Endothelial cell of umbilical vein (primary cell): Measurements from ENCODE around the gene S100A4. TPM values are rescaled to one million over a fixed set of nuclear protein-coding genes. Genes with fewer than 3 reads are reported as not detected.

Experiments
- BruUV-seq: library from RNA; stranded (reverse); fragments of 400-500 nt; replicated peaks from 2 replicates; lab custom pipeline; 2021; lab: Mats Ljungman, UMichigan
- CTCF ChIA-PET: fragments of 300-600, 350-600 bp; sonication (Branson Sonifier 250); formaldehyde crosslinking; loops from one replicate; lab custom pipeline; 2021; ENCODE audit warnings: antibody characterized with exemption, inconsistent platforms; lab: Charles Lee
- POLR2A ChIA-PET: fragments of 300-600, 350-600 bp; sonication (Branson Sonifier 250); formaldehyde crosslinking; loops from one replicate; lab custom pipeline; 2021; ENCODE audit warnings: antibody characterized with exemption, inconsistent platforms; lab: Charles Lee
- DNase-seq: peaks from one replicate; pipeline ENCODE4 v3.0.0-alpha.2; 2011; ENCODE audit warnings: low read depth, low spot score
- FAIRE-seq: peaks from 2 replicates; lab custom pipeline; 2011; peaks lifted over from hg19 to GRCh38; lab: Jason Lieb, UNC
- H2AFZ ChIP-seq: 2 replicates; pipeline ENCODE4 v1.6.0; 2012; ENCODE audit warnings: low read depth, low read length, control low read depth, inconsistent platforms
- H3K27ac ChIP-seq: 2 replicates; pipeline ENCODE4 v1.5.1; 2011; ENCODE audit warnings: low read depth, mild to moderate bottlenecking, control low read depth, low read length, moderate library complexity; ENCODE audit not compliant: insufficient read depth
- H3K27me3 ChIP-seq, 2 experiments: 2 replicates each; pipeline versions ENCODE4 v1.6.0 to v1.6.1; 2011; ENCODE audit warnings: low read length in 2 of 2, mixed read lengths in 1 of 2; ENCODE audit not compliant: control insufficient read depth in 2 of 2, insufficient read depth in 2 of 2
- H3K36me3 ChIP-seq, 2 experiments: 2 replicates in 1 of 2; 3 replicates in 1 of 2; pipeline ENCODE4 v1.5.1; 2011; ENCODE audit warnings: low read length in 2 of 2, mild to moderate bottlenecking in 1 of 2, moderate library complexity in 1 of 2; ENCODE audit not compliant: control insufficient read depth in 2 of 2, insufficient read depth in 2 of 2; ENCODE audit errors: extremely low read depth in 1 of 2
- H3K4me1 ChIP-seq: 3 replicates; pipeline ENCODE4 v1.5.1; 2011; ENCODE audit warnings: mild to moderate bottlenecking, low read length; ENCODE audit not compliant: control insufficient read depth, insufficient read depth; ENCODE audit errors: extremely low read depth
- H3K4me2 ChIP-seq: 2 replicates; pipeline ENCODE4 v1.6.1; 2011; ENCODE audit warnings: low read length, control low read depth, mixed read lengths; ENCODE audit not compliant: insufficient read depth
- H3K4me3 ChIP-seq, 3 experiments: fragments of 200-600 bp in 1 of 3; sonication (generic), shearing (Covaris generic) in 1 of 3; replicated peaks in 1 of 3; 2 replicates each; pipeline ENCODE4 v1.5.1; 2011 to 2016; ENCODE audit warnings: control low read depth in 3 of 3, low read length in 3 of 3, mild to moderate bottlenecking in 2 of 3, inconsistent platforms in 1 of 3, low read depth in 1 of 3, moderate library complexity in 1 of 3; ENCODE audit not compliant: insufficient read depth in 1 of 3
- H3K79me2 ChIP-seq: 2 replicates; pipeline ENCODE4 v1.6.0; 2012; ENCODE audit warnings: low read length, inconsistent platforms; ENCODE audit not compliant: control insufficient read depth, insufficient read depth
- H3K9ac ChIP-seq: replicated peaks from 2 replicates; pipeline ENCODE3; 2011; ENCODE audit warnings: low read length, control low read depth; ENCODE audit not compliant: insufficient read depth; ENCODE audit errors: extremely low read depth
- H3K9me1 ChIP-seq: replicated peaks from 3 replicates; pipeline ENCODE4 v1.6.0; 2011; ENCODE audit warnings: mild to moderate bottlenecking, low read length; ENCODE audit not compliant: control insufficient read depth, insufficient read depth; ENCODE audit errors: extremely low read depth
- H3K9me3 ChIP-seq: replicated peaks from 2 replicates; pipeline ENCODE4 v1.5.1; 2012; ENCODE audit warnings: low read length, inconsistent platforms; ENCODE audit not compliant: control insufficient read depth, insufficient read depth
- H4K20me1 ChIP-seq: replicated peaks from 2 replicates; pipeline ENCODE3; 2011; ENCODE audit warnings: mild to moderate bottlenecking, low read length; ENCODE audit not compliant: control insufficient read depth, insufficient read depth; ENCODE audit errors: extremely low read depth
- EZH2 ChIP-seq: IDR thresholded peaks from 2 replicates; pipeline ENCODE4 v1.6.1; 2012; ENCODE audit warnings: borderline replicate concordance, low read depth, mild to moderate bottlenecking, moderate library complexity, low read length, inconsistent platforms; ENCODE audit not compliant: severe bottlenecking
- FOS ChIP-seq: IDR thresholded peaks from 2 replicates; pipeline ENCODE4 v1.6.1; 2011; ENCODE audit warnings: mild to moderate bottlenecking, low read length, moderate library complexity, borderline replicate concordance; ENCODE audit not compliant: insufficient read depth
- GATA2 ChIP-seq: IDR thresholded peaks from 2 replicates; pipeline ENCODE4 v1.7.0; 2011; ENCODE audit warnings: low read depth, mild to moderate bottlenecking, moderate library complexity, mixed read lengths, low read length; ENCODE audit not compliant: insufficient read length, insufficient read depth
- JUN ChIP-seq: IDR thresholded peaks from 2 replicates; pipeline ENCODE4 v1.6.1; 2011; ENCODE audit warnings: borderline replicate concordance, low read depth; ENCODE audit not compliant: insufficient read length, insufficient read depth
- MYC ChIP-seq: IDR thresholded peaks from one replicate; pipeline ENCODE4 v1.6.1; 2011; ENCODE audit warnings: mild to moderate bottlenecking, low read depth, low read length
- POLR2A ChIP-seq: IDR thresholded peaks from 2 replicates; pipeline ENCODE4 v1.6.1; 2012; ENCODE audit warnings: low read depth, mild to moderate bottlenecking, control low read depth, low read length
- POLR2AphosphoS5 ChIP-seq: IDR thresholded peaks from 2 replicates; pipeline ENCODE4 v1.6.1; 2012; ENCODE audit warnings: low read depth, mild to moderate bottlenecking, control low read depth, low read length, moderate library complexity; ENCODE audit not compliant: insufficient read depth
- dilution Hi-C: fragments of 300-500 bp; cut with MboI; formaldehyde crosslinking; loops from one replicate; pipeline ENCODE4 v1.15.0; 2019; ENCODE audit warnings: low sequenced_read_pairs; ENCODE audit not compliant: extremely low pct_ligation_motif_present
- intact Hi-C: fragments of 100-400 bp; cut with micrococcal nuclease; formaldehyde crosslinking; loops from one replicate; pipeline ENCODE4 v1.10.0; 2022
- polyA plus RNA-seq, 4 experiments: library from polyadenylated mRNA; depleted of rRNA in 3 of 4; stranded (reverse) in 3 of 4; unstranded in 1 of 4; fragments of >200 nt; gene quantifications; 2 replicates each; pipeline versions ENCODE4 v1.2.1 to v1.2.3, GENCODE V29; 2011 to 2012; ENCODE audit warnings: missing spikeins in 1 of 4
- total RNA-seq: library from RNA; stranded (reverse); gene quantifications from 2 replicates; pipeline ENCODE4 v1.2.3, GENCODE V29; 2021
- TF ChIP-seq, protein P1 (sequence below), 2 donors: IDR thresholded peaks; 1 replicate in 1 of 2; 2 replicates in 1 of 2; pipeline ENCODE4 v1.5.1; 2011; ENCODE audit warnings: low read length in 2 of 2, mild to moderate bottlenecking in 2 of 2, moderate library complexity in 2 of 2, control low read depth in 1 of 2, inconsistent platforms in 1 of 2, low read depth in 1 of 2; ENCODE audit not compliant: insufficient read depth in 1 of 2; ENCODE audit errors: extremely low read depth in 1 of 2
- TF ChIP-seq, protein P2 (sequence below): IDR thresholded peaks from 2 replicates; pipeline ENCODE4 v1.6.1; 2011; ENCODE audit not compliant: insufficient read depth, insufficient read length

Gene S100A4
- total and polyA plus RNA-seq, 2 donors (not counting 3 experiments of a cell fraction or from before 2014, with no cell fraction given), result 1.1 TPM; not detected in 1

DNA sequence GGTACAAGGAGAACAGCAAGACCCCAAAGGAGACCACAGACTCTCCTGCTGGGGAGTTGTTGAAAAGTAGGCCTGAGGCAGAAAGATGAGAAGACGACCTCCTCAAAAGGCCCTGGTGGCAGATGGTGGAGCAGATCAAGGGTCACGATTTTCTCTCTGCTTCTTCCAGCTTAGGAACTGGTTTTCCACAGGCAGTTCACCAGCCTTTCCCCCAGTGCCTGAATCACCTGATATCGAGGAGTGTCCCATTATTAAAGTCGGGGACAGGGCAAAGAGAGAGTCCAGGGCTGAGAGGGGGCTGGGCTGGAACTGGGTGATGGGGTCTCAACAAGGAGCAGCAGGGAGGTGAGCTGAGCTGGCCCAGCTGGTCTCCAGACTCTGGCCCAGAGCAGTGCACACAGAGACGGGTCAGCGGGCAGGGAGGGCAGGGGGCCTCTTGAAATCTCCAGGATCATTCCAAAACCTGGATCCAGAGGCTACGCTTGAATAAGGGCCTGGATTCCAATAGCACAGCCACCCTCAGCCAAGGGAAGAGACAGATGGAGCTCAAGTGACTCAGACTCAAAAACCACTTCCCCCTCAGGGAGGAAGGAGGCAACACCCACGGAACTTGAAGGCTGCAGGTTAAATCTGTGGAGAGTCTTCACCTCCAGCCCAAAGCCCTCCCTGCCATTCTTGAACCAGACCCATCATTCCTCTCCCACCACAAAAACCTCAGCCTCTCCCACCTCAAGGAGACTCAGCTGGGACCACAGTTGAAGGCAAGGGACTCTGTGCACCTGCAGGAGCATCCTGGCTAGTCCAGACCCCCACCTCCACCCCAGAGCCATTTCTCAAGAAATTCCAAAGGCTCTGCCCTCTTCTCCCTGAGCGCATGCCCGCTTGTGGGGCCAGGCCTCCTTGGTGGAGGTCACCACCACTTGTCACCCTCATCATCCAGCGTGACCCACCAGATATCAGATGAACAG is 4.9 kb downstream of the S100A4 start, which contains the start of gene S100A5:
S100A5 (minus strand) TSS at position 541 of the 968 bp plus-strand sequence. CDS start 743 bp downstream, outside the sequence.
- peak within 1 kb of the TSS; percentile 11 for H2AFZ ChIP-seq
- BruUV-seq, result no TSS peak
- ChIA-PET POLR2A (no interaction called here), CTCF (interaction anchor here (0.7 to 1.2 kb wide), 4 partner anchors 9 to 32 kb away, joined by 3 to 4 read pairs (median 3); no protein-coding TSS in a partner anchor)
- H3K79me2 ChIP-seq, result peaks cover under 1% of the 10 kb centered on the region
- H3K27me3 ChIP-seq, result no peaks in the 10 kb centered on the region
- dilution Hi-C loops (no loop called here), intact Hi-C loops (no loop called here)
- H3K4me2 ChIP-seq, result no peak within 1 kb of the TSS
- no peaks in the 10 kb centered on the region for H4K20me1 ChIP-seq
- FAIRE-seq, result no peak
- H3K27ac ChIP-seq, result no peak within 1 kb of the TSS
- DNase-seq, result no peak
- H3K4me3 ChIP-seq, result no peak within 1 kb of the TSS
- no peak within 1 kb of the TSS for H3K9ac ChIP-seq
- no peaks in the 10 kb centered on the region for H3K9me3 ChIP-seq
- no peaks in the 10 kb centered on the region for H3K9me1 ChIP-seq
- peaks cover 12% of the 10 kb centered on the region for H3K4me1 ChIP-seq
- TF ChIP-seq POLR2AphosphoS5 (no peak), POLR2A (no peak), GATA2 (no peak), MYC (no peak), FOS (no peak), EZH2 (no peak), JUN (no peak)
- TF ChIP-seq, protein P1, sequence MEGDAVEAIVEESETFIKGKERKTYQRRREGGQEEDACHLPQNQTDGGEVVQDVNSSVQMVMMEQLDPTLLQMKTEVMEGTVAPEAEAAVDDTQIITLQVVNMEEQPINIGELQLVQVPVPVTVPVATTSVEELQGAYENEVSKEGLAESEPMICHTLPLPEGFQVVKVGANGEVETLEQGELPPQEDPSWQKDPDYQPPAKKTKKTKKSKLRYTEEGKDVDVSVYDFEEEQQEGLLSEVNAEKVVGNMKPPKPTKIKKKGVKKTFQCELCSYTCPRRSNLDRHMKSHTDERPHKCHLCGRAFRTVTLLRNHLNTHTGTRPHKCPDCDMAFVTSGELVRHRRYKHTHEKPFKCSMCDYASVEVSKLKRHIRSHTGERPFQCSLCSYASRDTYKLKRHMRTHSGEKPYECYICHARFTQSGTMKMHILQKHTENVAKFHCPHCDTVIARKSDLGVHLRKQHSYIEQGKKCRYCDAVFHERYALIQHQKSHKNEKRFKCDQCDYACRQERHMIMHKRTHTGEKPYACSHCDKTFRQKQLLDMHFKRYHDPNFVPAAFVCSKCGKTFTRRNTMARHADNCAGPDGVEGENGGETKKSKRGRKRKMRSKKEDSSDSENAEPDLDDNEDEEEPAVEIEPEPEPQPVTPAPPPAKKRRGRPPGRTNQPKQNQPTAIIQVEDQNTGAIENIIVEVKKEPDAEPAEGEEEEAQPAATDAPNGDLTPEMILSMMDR (IDR thresholded peaks at IDR 0.05; ENCODE audit: extremely low read depth in 1 of 2, insufficient read depth in 1 of 2, low read depth in 1 of 2, low read length in 2 of 2), result no peak
- TF ChIP-seq, protein P2, sequence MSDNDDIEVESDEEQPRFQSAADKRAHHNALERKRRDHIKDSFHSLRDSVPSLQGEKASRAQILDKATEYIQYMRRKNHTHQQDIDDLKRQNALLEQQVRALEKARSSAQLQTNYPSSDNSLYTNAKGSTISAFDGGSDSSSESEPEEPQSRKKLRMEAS, result no peak
- no peaks in the 10 kb centered on the region for H3K36me3 ChIP-seq
